Chondrocyte (in vitro differentiated cells): ENCODE results near the gene BEND4. TPM values are rescaled to one million over a fixed set of nuclear protein-coding genes. Genes with fewer than 3 reads are reported as not detected.
A peak's percentile ranks its signal among the peaks of the same experiment; 100 is the strongest.

Experiments
- DNase-seq: peaks from one replicate; pipeline ENCODE4 v3.0.0; 2021; ENCODE audit warnings: mixed read lengths, low spot score
- H3K27ac Mint-ChIP-seq: one replicate; pipeline ENCODE4 v1.8.0; 2021; ENCODE audit warnings: mild to moderate bottlenecking, moderate library complexity, mixed read lengths; ENCODE audit not compliant: unreplicated experiment
- H3K27me3 Mint-ChIP-seq: 2 replicates; pipeline ENCODE4 v1.8.0; 2021; ENCODE audit warnings: low read depth, mixed read lengths
- H3K36me3 Mint-ChIP-seq: 2 replicates; pipeline ENCODE4 v1.8.0; 2021; ENCODE audit warnings: low read depth, mixed read lengths
- H3K4me1 Mint-ChIP-seq: 2 replicates; pipeline ENCODE4 v1.8.0; 2021; ENCODE audit warnings: low read depth, mild to moderate bottlenecking, mixed read lengths
- H3K4me3 Mint-ChIP-seq: one replicate; pipeline ENCODE4 v1.8.0; 2021; ENCODE audit warnings: mild to moderate bottlenecking, moderate library complexity, mixed read lengths; ENCODE audit not compliant: unreplicated experiment
- H3K9me3 Mint-ChIP-seq: 2 replicates; pipeline ENCODE4 v1.8.0; 2021; ENCODE audit warnings: low read depth, mixed read lengths
- CTCF ChIP-seq: fragments of 200-600 bp; sonication (generic); IDR thresholded peaks from 2 replicates; pipeline ENCODE4 v1.5.0; 2021; ENCODE audit warnings: antibody characterized with exemption, mild to moderate bottlenecking, moderate library complexity
- total RNA-seq: library from RNA; stranded (reverse); gene quantifications from 3 replicates; pipeline ENCODE4 v1.2.1, GENCODE V29; 2021

Gene BEND4
- total RNA-seq, 1 donor from 2014 or later, result not detected

- Mint-ChIP-seq H3K9me3 (no peaks in the 10 kb centered on the region), H3K4me3 (no peak overlapping the region), H3K27me3 (no peaks in the 10 kb centered on the region), H3K36me3 (peaks cover 9% of the 10 kb centered on the region), H3K27ac (no peak overlapping the region), H3K4me1 (peaks cover 5% of the 10 kb centered on the region)
- TF ChIP-seq CTCF, result no peak
- DNase-seq, result no peak
Measured at GRCh38 chr4:42078184-42078801, 74.2 kb downstream of the BEND4 start.

- Mint-ChIP-seq H3K36me3 (peaks cover 9% of the 10 kb centered on the region), H3K27me3 (no peaks in the 10 kb centered on the region), H3K9me3 (no peaks in the 10 kb centered on the region), H3K27ac (peak overlapping the region; percentile 19), H3K4me1 (peaks cover 5% of the 10 kb centered on the region), H3K4me3 (no peak overlapping the region)
- DNase-seq, result no peak
- TF ChIP-seq CTCF, result no peak
Measured at GRCh38 chr4:42074294-42074693, 78.2 kb downstream of the BEND4 start.

- DNase-seq, result no peak
- H3K27me3 Mint-ChIP-seq, result no peaks in the 10 kb centered on the region
- H3K36me3 Mint-ChIP-seq, result peaks cover 11% of the 10 kb centered on the region
- H3K4me3 Mint-ChIP-seq, result no peak overlapping the region
- peaks cover 5% of the 10 kb centered on the region for H3K4me1 Mint-ChIP-seq
- no peaks in the 10 kb centered on the region for H3K9me3 Mint-ChIP-seq
- no peak overlapping the region for H3K27ac Mint-ChIP-seq
- TF ChIP-seq CTCF, result no peak
Measured at GRCh38 chr4:42070463-42070862, 82.0 kb downstream of the BEND4 start.

- no peak overlapping the region for H3K4me3 Mint-ChIP-seq
- no peaks in the 10 kb centered on the region for H3K9me3 Mint-ChIP-seq
- peaks cover 11% of the 10 kb centered on the region for H3K36me3 Mint-ChIP-seq
- H3K27me3 Mint-ChIP-seq, result no peaks in the 10 kb centered on the region
- no peak for TF ChIP-seq CTCF
- DNase-seq, result no peak
- no peaks in the 10 kb centered on the region for H3K4me1 Mint-ChIP-seq
- H3K27ac Mint-ChIP-seq, result no peak overlapping the region
Measured at GRCh38 chr4:42067264-42067663, 85.2 kb downstream of the BEND4 start.

GRCh38 chr4:42066402-42066801, 86.1 kb downstream of the BEND4 start:
- Mint-ChIP-seq H3K4me3 (no peak overlapping the region), H3K36me3 (peaks cover 11% of the 10 kb centered on the region), H3K9me3 (no peaks in the 10 kb centered on the region), H3K4me1 (no peaks in the 10 kb centered on the region), H3K27me3 (no peaks in the 10 kb centered on the region), H3K27ac (no peak overlapping the region)
- no peak for TF ChIP-seq CTCF
- DNase-seq, result no peak

Other genes starting within 250 kb of the BEND4 start
- gene TMEM33, start 217.2 kb downstream of the BEND4 start, total RNA-seq, result 49.9 to 53.1 TPM (median 50.8 TPM) in 3 replicates
- gene DCAF4L1, start 170.9 kb downstream of the BEND4 start, total RNA-seq, result 0.10 to 0.24 TPM in 2 of 3 replicates, not detected in the other
- gene SLC30A9, start 162.1 kb downstream of the BEND4 start, total RNA-seq, result 44.6 to 49.0 TPM (median 47.9 TPM) in 3 replicates
- 4.8 TPM in 1 of 3 replicates, not detected in the others for gene SHISA3, start 244.8 kb upstream of the BEND4 start, total RNA-seq